ENCODE results near the gene TOP2A.
A peak's percentile ranks its signal among the peaks of the same experiment; 100 is the strongest.

Gene TOP2A

GRCh38 chr17:40433551-40434415 is 16.1 kb upstream of the TOP2A start:
- Histone ChIP-seq H3K9me3 (no peaks in the 10 kb centered on the region), H3K27me3 (no peaks in the 10 kb centered on the region), H3K36me3 (no peaks in the 10 kb centered on the region), H3K4me3 (ENCODE audit: low read depth, low read length) (no peak overlapping the region), H3K4me1 (peaks cover 16% of the 10 kb centered on the region)
- DNase-seq: peak; percentile 56
- TF ChIP-seq CTCF (IDR thresholded peaks at IDR 0.05; ENCODE audit: low read depth, low read length): peak; percentile 64

GRCh38 chr17:40432864-40433528 is 15.3 kb upstream of the TOP2A start:
- DNase-seq: peak; percentile 66
- H3K27me3 ChIP-seq: no peaks in the 10 kb centered on the region
- TF ChIP-seq CTCF (IDR thresholded peaks at IDR 0.05; ENCODE audit: low read depth, low read length): no peak
- no peak overlapping the region for H3K4me3 ChIP-seq (ENCODE audit: low read depth, low read length)
- H3K4me1 ChIP-seq: peaks cover 16% of the 10 kb centered on the region
- H3K9me3 ChIP-seq: no peaks in the 10 kb centered on the region
- no peaks in the 10 kb centered on the region for H3K36me3 ChIP-seq

DNA sequence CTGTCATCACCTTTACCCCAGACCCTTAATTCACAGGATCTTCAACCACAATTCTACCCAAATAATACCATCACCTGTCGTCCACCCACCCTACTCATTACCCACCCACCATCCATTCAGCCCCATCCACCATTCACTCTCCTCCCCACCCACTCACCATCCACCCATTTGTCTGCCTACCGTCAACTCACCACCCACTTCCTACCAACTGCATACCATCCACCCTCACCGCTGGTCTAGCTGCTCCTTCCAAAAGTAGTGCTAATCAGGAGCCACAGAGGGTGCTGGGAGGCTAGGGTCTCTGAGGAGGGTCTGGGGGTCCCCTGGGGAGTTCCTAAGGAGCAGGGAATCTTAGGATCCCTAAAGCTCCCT is 13.5 kb upstream of the TOP2A start:
- Histone ChIP-seq H3K4me1 (peaks cover 16% of the 10 kb centered on the region), H3K9me3 (no peaks in the 10 kb centered on the region), H3K36me3 (no peaks in the 10 kb centered on the region), H3K27me3 (no peaks in the 10 kb centered on the region), H3K4me3 (ENCODE audit: low read depth, low read length) (no peak overlapping the region)
- no peak for DNase-seq
- no peak for TF ChIP-seq CTCF (IDR thresholded peaks at IDR 0.05; ENCODE audit: low read depth, low read length)

DNA sequence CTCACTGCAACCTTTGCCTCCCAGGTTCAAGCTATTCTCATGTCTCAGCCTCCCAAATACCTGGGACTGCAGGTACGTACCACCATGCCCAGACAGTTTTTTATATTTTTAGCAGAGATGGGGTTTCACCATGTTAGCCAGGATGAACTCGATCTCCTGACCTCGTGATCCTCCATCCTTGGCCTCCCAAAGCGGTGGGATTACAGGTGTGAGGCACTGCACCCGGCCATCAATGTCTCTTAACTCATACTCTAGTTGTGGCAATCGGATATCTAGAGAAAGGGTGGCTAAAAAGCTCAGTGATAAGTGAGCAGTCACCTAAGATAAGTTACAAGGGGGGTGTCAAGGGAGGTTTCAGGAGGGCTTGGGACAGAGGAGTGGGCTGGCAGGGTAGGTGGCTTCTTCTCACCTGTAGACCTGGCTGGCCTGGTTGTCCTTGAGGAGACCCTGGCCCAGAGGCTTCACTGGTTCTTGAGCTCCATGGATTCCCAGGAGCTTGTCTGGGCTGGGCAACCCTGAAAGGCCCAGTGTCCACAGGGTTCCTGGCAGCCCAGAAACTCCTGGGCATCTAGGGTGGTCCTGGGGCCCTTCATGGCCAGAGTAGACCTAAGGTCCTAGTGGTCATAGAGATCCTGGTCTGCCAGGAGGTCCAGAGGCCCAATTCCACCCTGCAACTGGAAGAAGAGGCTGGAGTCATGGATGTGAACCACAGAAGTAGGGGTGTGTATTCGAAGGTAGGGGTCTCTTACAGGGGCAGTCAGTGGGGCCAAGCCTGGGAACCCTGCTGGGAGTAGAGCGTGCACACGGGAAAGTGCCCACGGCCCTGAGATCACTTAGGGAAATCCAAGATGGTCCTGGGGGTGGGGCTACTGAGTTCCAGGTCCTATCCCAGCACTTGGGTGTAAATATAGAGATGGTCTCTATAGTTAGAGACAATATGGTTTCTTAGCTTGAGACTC is 12.9 kb upstream of the TOP2A start:
- no peak for DNase-seq
- H3K4me1 ChIP-seq: peaks cover 16% of the 10 kb centered on the region
- no peak for TF ChIP-seq CTCF (IDR thresholded peaks at IDR 0.05; ENCODE audit: low read depth, low read length)
- H3K9me3 ChIP-seq: no peaks in the 10 kb centered on the region
- H3K4me3 ChIP-seq (ENCODE audit: low read depth, low read length): no peak overlapping the region
- no peaks in the 10 kb centered on the region for H3K27me3 ChIP-seq
- H3K36me3 ChIP-seq: no peaks in the 10 kb centered on the region

GRCh38 chr17:40427002-40427491 is 9.4 kb upstream of the TOP2A start:
- Histone ChIP-seq H3K4me1 (no peaks in the 10 kb centered on the region), H3K36me3 (no peaks in the 10 kb centered on the region), H3K4me3 (ENCODE audit: low read depth, low read length) (no peak overlapping the region), H3K27me3 (no peaks in the 10 kb centered on the region), H3K9me3 (no peaks in the 10 kb centered on the region)
- DNase-seq: no peak
- TF ChIP-seq CTCF (IDR thresholded peaks at IDR 0.05; ENCODE audit: low read depth, low read length): peak; percentile 10; the same call in 1 of the 2 replicates
